ENCODE data around the gene KCNIP4. TPM values are rescaled to one million over a fixed set of nuclear protein-coding genes. Genes with fewer than 3 reads are reported as not detected.
"Not testable (repeated sequence)": the region's sequence is repeated elsewhere in the genome, so short reads cannot be mapped to it uniquely, and the experiment has no call there.

The KCNIP4 gene
- total RNA-seq, 1 donor from 2014 or later, result 0.17 TPM

DNA sequence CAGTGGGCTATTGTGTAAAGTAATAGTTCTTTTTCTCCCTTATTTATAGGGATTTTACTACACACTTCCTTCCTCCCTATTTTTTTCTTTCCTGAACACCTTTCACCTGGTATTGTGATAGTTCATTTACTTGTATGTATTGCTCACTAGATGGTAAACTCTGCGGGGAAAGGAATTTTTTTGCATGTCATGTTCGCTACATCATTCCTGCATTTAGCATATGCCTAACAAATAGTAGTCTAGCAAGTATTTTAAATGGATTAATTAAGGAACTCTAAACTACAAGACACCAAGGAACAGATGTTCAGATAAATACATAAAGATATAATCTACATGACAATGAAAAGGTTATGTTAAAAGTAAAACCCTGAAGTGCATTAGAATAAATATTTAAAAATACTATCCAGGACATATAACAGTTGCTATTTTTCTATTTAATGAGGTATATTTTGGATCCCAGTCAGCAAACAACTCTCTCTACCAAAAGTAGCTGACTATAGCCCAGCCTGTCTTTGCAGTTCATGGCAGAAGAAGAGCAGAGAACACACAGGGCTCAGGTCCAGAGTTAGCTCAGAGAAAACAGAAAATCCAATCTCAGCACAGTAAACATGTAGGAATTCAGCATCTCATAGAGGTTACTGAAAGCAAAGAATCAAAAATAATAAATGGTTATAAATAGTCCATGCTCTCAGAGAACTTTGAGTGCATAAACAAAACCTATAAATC is 1160.5 kb downstream of the KCNIP4 start:
- no peak for TF ChIP-seq CTCF (conservative IDR thresholded peaks at IDR 0.05; ENCODE audit: low read depth, low read length)
- DNase-seq (ENCODE audit: low read depth), result no peak
- H3K4me3 ChIP-seq (ENCODE audit: low read depth, low read length), result no peak overlapping the region

DNA sequence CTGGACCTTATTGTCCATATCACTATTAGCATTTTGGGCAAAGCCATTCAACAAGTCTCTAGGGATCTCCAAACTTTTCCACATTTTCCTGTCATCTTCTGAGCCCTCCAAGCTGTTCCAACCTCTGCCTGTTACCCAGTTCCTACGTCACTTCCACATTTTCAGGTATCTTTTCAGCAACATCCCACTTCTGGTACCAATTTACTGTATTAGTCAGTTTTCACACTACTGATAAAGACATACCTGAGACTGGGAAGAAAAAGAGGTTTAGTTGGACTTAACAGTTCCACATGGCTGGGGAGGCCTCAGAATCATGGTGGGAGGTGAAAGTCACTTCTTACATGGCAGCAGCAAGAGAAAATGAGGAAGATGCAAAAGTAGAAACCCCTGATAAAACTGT is 1165.4 kb downstream of the KCNIP4 start:
- H3K4me3 ChIP-seq (ENCODE audit: low read depth, low read length); DNase-seq (ENCODE audit: low read depth): not testable (repeated sequence)

GRCh38 chr4:20778896-20779295 is 1169.7 kb downstream of the KCNIP4 start:
- TF ChIP-seq CTCF (conservative IDR thresholded peaks at IDR 0.05; ENCODE audit: low read depth, low read length), result no peak
- H3K4me3 ChIP-seq (ENCODE audit: low read depth, low read length), result no peak overlapping the region
- no peak for DNase-seq (ENCODE audit: low read depth)

GRCh38 chr4:20773144-20773997 is 1175.2 kb downstream of the KCNIP4 start:
- DNase-seq (ENCODE audit: low read depth), result no peak
- TF ChIP-seq CTCF (conservative IDR thresholded peaks at IDR 0.05; ENCODE audit: low read depth, low read length), result peak; percentile 79
- H3K4me3 ChIP-seq (ENCODE audit: low read depth, low read length), result no peak overlapping the region

DNA sequence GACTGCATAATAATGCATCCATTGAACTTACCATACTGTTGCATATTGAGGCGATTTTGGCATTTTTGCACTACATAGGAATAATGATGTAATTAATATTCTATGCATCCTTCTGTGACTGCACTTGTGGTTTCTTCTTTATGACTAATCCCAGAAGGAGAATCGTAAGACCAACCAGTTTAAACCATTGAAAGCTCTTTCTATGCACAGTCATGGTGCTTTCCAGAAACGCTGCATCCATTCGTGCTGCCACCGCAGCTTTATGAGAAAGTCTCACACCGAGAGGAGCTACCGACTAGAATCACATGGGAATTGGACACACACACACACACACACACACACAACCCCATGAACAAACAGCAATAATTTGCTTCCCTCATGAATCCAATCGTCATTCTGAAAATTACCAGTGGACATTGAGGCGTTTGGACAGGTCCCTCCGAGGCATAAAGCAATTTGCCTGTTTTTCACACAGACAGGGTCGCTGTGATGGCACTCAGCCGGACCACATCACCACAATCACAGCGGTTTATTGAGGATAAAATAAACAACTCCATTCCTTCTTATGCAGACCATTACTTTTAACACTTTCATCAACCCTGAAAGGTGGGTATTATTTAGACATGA is 1184.1 kb downstream of the KCNIP4 start:
- no peak for TF ChIP-seq CTCF (conservative IDR thresholded peaks at IDR 0.05; ENCODE audit: low read depth, low read length)
- DNase-seq (ENCODE audit: low read depth), result no peak

DNA sequence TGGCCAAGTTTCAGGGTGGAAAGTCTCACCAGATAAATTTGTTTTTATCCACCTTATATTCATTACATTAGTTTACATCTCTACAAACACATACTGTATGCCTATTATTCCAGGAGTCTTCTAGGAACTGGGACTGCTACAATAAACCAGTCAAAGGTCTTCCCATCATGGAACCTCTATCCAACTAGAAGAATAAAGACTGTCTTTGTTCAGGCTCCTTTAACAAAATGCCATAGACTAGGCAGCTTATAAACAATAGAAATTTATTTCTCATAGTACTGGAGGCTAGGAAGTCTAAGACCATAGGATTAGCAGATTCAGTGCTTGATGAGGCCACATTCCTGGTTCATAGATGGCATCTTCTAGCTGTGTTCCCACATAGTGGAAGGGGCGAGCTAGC is 1186.7 kb downstream of the KCNIP4 start:
- TF ChIP-seq CTCF (conservative IDR thresholded peaks at IDR 0.05; ENCODE audit: low read depth, low read length), result no peak
- DNase-seq (ENCODE audit: low read depth), result no peak
- no peak overlapping the region for H3K4me3 ChIP-seq (ENCODE audit: low read depth, low read length)

More for the DNA sequence above, 1184.1 kb downstream of the KCNIP4 start:
- H3K4me3 ChIP-seq (ENCODE audit: low read depth, low read length), result no peak overlapping the region

DNA sequence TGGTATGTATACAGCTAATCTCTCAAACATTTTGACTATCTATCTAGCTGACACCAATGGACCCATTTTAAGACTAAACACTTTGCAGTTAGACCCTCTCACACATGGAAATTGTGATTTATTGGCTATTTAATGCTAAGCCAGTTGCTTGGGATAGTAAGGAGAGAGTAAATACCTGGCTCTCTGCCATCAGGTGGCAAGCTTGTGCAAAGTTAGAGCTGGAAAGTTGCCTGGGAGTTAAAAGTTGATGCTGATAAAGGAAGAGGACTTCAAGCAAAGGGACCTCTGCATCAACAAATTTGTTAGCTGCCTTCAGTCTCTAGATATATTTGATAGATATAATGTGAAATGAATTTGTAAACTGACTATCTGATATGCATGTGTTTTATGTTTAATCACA is 1187.2 kb downstream of the KCNIP4 start:
- TF ChIP-seq CTCF (conservative IDR thresholded peaks at IDR 0.05; ENCODE audit: low read depth, low read length), result no peak
- no peak overlapping the region for H3K4me3 ChIP-seq (ENCODE audit: low read depth, low read length)
- DNase-seq (ENCODE audit: low read depth), result no peak
